Sigmoid colon (tissue), 7 donors: ENCODE results near the gene PCBP1. TPM values are rescaled to one million over a fixed set of nuclear protein-coding genes. Genes with fewer than 3 reads are reported as not detected.

ENCODE experiments used
- DNase-seq: peaks from one replicate; pipeline ENCODE4 v3.0.0-alpha.2; 2019
- H3K27ac ChIP-seq, 4 donors: fragments of 200-600 bp; sonication (generic); one replicate each; pipeline ENCODE4 v1.5.1; 2016 to 2019; ENCODE audit warnings: mild to moderate bottlenecking in 1 of 4
- H3K27me3 ChIP-seq, 3 donors: fragments of 200-600 bp; sonication (generic); one replicate each; pipeline ENCODE4 v1.5.1; 2019; ENCODE audit warnings: mild to moderate bottlenecking in 1 of 3
- H3K36me3 ChIP-seq, 4 donors: fragments of 200-600 bp; sonication (generic); one replicate each; pipeline ENCODE4 v1.5.1; 2016 to 2019
- H3K4me1 ChIP-seq, 4 donors: fragments of 200-600 bp; sonication (generic); one replicate each; pipeline ENCODE4 v1.5.1; 2017 to 2019
- H3K4me3 ChIP-seq, 4 donors: fragments of 200-600 bp; sonication (generic); one replicate each; pipeline ENCODE4 v1.5.1; 2017 to 2019; ENCODE audit warnings: mild to moderate bottlenecking in 2 of 4, moderate library complexity in 1 of 4
- H3K9me3 ChIP-seq, 4 donors: fragments of 200-600 bp in 3 of 4; sonication (generic) in 3 of 4; one replicate each; pipeline versions ENCODE4 v1.5.1 to v1.6.1; 2013 to 2019
- CTCF ChIP-seq, 4 experiments: fragments of 450-650 bp in 3 of 4; fragments of 200-600 bp in 1 of 4; IDR thresholded peaks; one replicate each; pipeline ENCODE4 v1.5.1; 2016 to 2019; ENCODE audit warnings: antibody characterized with exemption in 4 of 4, mild to moderate bottlenecking in 3 of 4, moderate library complexity in 2 of 4
- EP300 ChIP-seq, 4 donors: sonication (generic); formaldehyde crosslinking; IDR thresholded peaks; one replicate each; pipeline ENCODE4 v1.6.1; 2017; ENCODE audit warnings: antibody characterized with exemption in 4 of 4
- POLR2A ChIP-seq, 2 donors: fragments of 450-650 bp; IDR thresholded peaks; one replicate each; pipeline ENCODE4 v1.6.1; 2016; ENCODE audit warnings: antibody characterized with exemption in 2 of 2, mild to moderate bottlenecking in 2 of 2, moderate library complexity in 2 of 2
- POLR2AphosphoS5 ChIP-seq, 4 donors: sonication (generic); formaldehyde crosslinking; IDR thresholded peaks; one replicate each; pipeline ENCODE4 v1.6.1; 2017; ENCODE audit warnings: antibody characterized with exemption in 4 of 4
- WGBS, 2 donors: extraction: QIAGEN DNeasy Blood & Tissue Kit; methylation state at CpG; one replicate each; pipeline ENCODE4 v1.1.7; 2013; 5-methylcytosine and 5-hydroxymethylcytosine counted together
- intact Hi-C: fragments of 100-400 bp; cut with DNase I; formaldehyde crosslinking; loops from one replicate; pipeline ENCODE4 v1.15.1; 2023
- polyA plus RNA-seq, 3 donors: library from polyadenylated mRNA; stranded (reverse); fragments of 200-250 nt; gene quantifications; one replicate each; pipeline ENCODE4 v1.2.3, GENCODE V29; 2013
- total RNA-seq, 4 donors: library from RNA; depleted of rRNA; stranded (reverse); fragments of >200 nt; gene quantifications; one replicate each; pipeline ENCODE4 v1.1.0, GENCODE V29; 2016
- donor health status: healthy with polysubstance abuse.
- donor health status: Bipolar disorder and iron deficiency.
- donor health status: healthy.

The PCBP1 gene
- total and polyA plus RNA-seq, 7 donors: 178 to 311 (median 186) TPM

DNA sequence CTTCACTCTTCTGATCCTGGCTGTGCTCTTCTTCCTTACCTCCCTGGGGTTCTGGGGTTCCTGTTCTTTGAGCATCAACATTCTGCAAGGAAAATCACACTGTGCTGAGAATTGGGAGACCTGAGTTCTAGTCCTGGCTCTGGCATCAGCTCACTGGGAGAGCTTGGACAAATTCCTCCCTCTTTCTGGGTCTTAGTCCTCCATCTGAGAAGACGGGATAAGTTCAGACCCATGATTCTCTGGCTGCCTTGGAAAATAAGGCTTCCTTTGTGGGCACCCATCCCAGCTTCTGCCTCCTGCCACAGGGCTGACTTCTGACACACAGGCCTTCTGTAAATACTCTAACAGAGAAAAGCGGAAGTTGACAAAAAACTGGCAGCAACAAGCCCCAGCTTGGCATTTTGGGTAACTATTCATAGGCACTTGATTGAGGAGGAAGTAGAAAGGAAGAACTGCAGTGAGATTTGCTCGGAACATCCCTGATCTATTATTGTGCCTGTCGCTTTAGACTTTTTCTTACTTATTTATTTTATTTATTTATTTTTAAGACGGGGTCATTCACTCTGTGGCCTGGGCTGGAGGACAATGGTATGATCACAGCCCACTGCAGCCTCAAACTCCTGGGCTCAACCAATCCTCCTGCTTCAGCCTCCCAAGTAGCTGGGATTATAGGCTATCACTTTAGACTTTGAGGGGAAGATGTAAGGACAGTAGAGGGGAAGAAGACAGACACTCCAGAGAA is 7.9 kb downstream of the PCBP1 start:
- Histone ChIP-seq H3K27me3 (no peaks in the 10 kb centered on the region), H3K27ac (peak overlapping the region; percentile 66 to 86 (median 71)), H3K36me3 (no peaks in the 10 kb centered on the region), H3K9me3 (no peaks in the 10 kb centered on the region), H3K4me3 (no peak overlapping the region), H3K4me1 (peaks cover 0 to 23% (median 15%) of the 10 kb centered on the region in 4 donors)
- WGBS, 2 donors: 7% methylated on average over 5 of the region's 5 CpGs
- intact Hi-C loops: no loop called here
- peak; percentile 81 for DNase-seq
- TF ChIP-seq POLR2A (IDR thresholded peaks at IDR 0.05) (peak in 1 of 2 donors; percentile 9), CTCF (IDR thresholded peaks at IDR 0.05) (no peak), POLR2AphosphoS5 (IDR thresholded peaks at IDR 0.05) (peak; percentile 48 to 78 (median 74)), EP300 (IDR thresholded peaks at IDR 0.05) (no peak)

DNA sequence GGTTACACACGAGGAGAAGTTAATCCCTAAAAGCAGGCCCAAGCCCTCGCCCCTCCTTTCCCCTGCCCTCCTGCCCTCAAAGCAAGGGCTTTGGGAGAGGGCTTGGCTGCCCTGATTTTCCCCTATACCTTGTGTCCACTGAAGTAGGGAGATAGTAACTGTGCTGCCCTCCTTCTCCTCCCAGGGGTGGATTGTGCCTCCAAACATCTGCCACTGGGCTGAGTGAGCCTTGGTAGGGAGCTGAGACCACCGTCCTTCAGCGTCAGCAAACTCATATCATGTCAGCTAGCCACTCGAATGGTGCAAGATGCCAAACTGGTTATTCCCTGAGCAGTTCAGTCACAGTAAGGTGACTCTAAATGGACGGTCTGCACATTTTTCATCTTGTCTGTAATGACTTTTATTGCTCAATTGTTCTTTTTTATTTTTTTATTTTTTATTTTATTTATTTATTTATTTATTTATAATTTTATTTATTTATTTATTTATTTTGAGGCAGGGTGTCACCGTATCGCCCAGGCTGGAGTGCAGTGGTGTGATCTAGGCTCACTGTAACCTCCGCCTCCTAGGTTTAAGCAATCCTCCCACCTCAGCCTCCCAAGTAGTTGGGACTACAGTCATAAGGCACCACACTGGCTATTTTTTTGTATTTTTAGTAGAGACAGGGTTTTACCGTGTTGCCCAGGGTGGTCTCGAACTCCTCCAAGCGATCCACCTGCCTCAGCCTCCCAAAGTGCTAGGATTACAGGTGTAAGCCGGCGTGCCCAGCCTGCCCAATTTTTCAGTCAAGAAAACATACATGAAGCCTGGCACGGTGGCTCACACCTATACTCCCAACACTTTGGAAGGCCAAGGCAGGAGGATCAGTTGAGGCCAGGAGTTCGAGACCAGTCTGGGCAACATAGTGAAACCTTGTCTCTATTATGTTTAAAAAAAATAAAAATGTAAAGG is 8.7 kb downstream of the PCBP1 start:
- intact Hi-C loops: no loop called here
- no peaks in the 10 kb centered on the region for H3K27me3 ChIP-seq
- peaks cover 0 to 18% (median 13%) of the 10 kb centered on the region in 4 donors for H3K4me1 ChIP-seq
- H3K4me3 ChIP-seq: no peak overlapping the region
- peak overlapping the region; percentile 66 to 86 (median 71) for H3K27ac ChIP-seq
- H3K36me3 ChIP-seq: no peaks in the 10 kb centered on the region
- peak; percentile 59 for DNase-seq
- H3K9me3 ChIP-seq: no peaks in the 10 kb centered on the region
- no peak for TF ChIP-seq POLR2A (IDR thresholded peaks at IDR 0.05)
- no peak for TF ChIP-seq EP300 (IDR thresholded peaks at IDR 0.05)
- TF ChIP-seq CTCF (IDR thresholded peaks at IDR 0.05): no peak
- TF ChIP-seq POLR2AphosphoS5 (IDR thresholded peaks at IDR 0.05): no peak
- 89 to 92% methylated on average over 16 of the region's 16 CpGs for WGBS, 2 donors

DNA sequence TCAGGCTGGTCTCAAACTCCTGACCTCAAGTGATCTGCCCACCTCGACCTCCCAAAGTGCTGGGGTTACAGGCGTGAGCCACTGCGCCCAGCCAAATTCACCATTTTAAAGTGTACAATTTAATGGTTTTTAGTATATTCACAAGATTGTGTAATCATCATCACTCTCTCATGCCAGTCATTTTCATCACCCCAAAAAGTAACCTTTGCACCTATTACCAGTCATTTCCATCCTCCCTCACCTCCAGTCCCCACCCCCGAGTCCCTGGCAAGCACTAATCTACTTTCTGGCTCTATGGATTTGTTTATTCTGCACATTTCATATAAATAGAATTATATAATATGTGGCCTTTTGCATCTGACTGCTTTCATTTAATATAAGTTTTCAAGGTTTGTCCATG is 10.8 kb downstream of the PCBP1 start:
- DNase-seq: no peak
- 45 to 80% methylated on average over 4 of the region's 4 CpGs for WGBS, 2 donors
- no peak overlapping the region for H3K4me3 ChIP-seq
- intact Hi-C loops: no loop called here
- TF ChIP-seq CTCF (IDR thresholded peaks at IDR 0.05) (no peak), POLR2A (IDR thresholded peaks at IDR 0.05) (no peak), POLR2AphosphoS5 (IDR thresholded peaks at IDR 0.05) (no peak), EP300 (IDR thresholded peaks at IDR 0.05) (no peak)
- H3K4me1 ChIP-seq: peaks cover 0 to 18% (median 13%) of the 10 kb centered on the region in 4 donors
- no peaks in the 10 kb centered on the region for H3K36me3 ChIP-seq
- no peak overlapping the region for H3K27ac ChIP-seq
- no peaks in the 10 kb centered on the region for H3K9me3 ChIP-seq
- no peaks in the 10 kb centered on the region for H3K27me3 ChIP-seq

GRCh38 chr2:70099270-70099669 is 12.0 kb downstream of the PCBP1 start:
- H3K27me3 ChIP-seq: no peaks in the 10 kb centered on the region
- intact Hi-C loops: no loop called here
- H3K9me3 ChIP-seq: no peaks in the 10 kb centered on the region
- H3K36me3 ChIP-seq: no peaks in the 10 kb centered on the region
- H3K4me1 ChIP-seq: peaks cover 0 to 20% (median 12%) of the 10 kb centered on the region in 4 donors
- H3K4me3 ChIP-seq: no peak overlapping the region
- H3K27ac ChIP-seq: no peak overlapping the region
- WGBS, 2 donors: 96 to 97% methylated on average over 2 of the region's 2 CpGs
- no peak for DNase-seq
- TF ChIP-seq EP300 (IDR thresholded peaks at IDR 0.05): no peak
- no peak for TF ChIP-seq POLR2A (IDR thresholded peaks at IDR 0.05)
- no peak for TF ChIP-seq CTCF (IDR thresholded peaks at IDR 0.05)
- no peak for TF ChIP-seq POLR2AphosphoS5 (IDR thresholded peaks at IDR 0.05)
